Measurements from ENCODE around the gene SMYD3. TPM values are rescaled to one million over a fixed set of nuclear protein-coding genes. Genes with fewer than 3 reads are reported as not detected.

SMYD3 gene
- total RNA-seq, 1 donor from 2014 or later = 35.4 TPM

DNA sequence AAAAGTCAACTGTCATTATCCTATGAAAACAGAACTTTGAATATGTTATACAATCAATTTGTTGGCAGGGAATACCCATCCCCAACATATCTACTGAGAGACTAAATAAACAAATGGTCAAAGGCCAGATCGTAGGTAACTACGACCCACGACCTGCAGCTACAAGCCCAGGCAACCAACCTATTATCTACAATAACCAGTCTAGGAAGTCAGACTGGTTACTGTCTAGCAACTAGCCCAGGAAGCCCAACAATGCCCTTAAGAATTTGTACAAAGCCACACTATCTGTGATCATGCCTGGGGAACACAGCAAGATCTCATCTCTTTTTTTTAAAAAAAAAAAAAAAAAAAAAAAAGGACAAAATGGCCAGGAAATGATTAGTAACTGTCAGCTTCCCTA is 58.7 kb downstream of the SMYD3 start:
- no peak overlapping the region for H3K4me3 Mint-ChIP-seq (ENCODE audit: unreplicated experiment)
- no peaks in the 10 kb centered on the region for H3K27me3 Mint-ChIP-seq (ENCODE audit: unreplicated experiment)
- H3K9me3 Mint-ChIP-seq (ENCODE audit: unreplicated experiment) = no peaks in the 10 kb centered on the region
- H3K36me3 Mint-ChIP-seq (ENCODE audit: low read depth, unreplicated experiment) = peaks cover 4% of the 10 kb centered on the region
- no peak overlapping the region for H3K27ac Mint-ChIP-seq (ENCODE audit: unreplicated experiment)
- TF ChIP-seq, protein P1, sequence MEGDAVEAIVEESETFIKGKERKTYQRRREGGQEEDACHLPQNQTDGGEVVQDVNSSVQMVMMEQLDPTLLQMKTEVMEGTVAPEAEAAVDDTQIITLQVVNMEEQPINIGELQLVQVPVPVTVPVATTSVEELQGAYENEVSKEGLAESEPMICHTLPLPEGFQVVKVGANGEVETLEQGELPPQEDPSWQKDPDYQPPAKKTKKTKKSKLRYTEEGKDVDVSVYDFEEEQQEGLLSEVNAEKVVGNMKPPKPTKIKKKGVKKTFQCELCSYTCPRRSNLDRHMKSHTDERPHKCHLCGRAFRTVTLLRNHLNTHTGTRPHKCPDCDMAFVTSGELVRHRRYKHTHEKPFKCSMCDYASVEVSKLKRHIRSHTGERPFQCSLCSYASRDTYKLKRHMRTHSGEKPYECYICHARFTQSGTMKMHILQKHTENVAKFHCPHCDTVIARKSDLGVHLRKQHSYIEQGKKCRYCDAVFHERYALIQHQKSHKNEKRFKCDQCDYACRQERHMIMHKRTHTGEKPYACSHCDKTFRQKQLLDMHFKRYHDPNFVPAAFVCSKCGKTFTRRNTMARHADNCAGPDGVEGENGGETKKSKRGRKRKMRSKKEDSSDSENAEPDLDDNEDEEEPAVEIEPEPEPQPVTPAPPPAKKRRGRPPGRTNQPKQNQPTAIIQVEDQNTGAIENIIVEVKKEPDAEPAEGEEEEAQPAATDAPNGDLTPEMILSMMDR (IDR thresholded peaks at IDR 0.05; ENCODE audit: unreplicated experiment) = no peak
- DNase-seq (ENCODE audit: low spot score) = no peak
- H3K4me1 Mint-ChIP-seq (ENCODE audit: unreplicated experiment) = no peaks in the 10 kb centered on the region

DNA sequence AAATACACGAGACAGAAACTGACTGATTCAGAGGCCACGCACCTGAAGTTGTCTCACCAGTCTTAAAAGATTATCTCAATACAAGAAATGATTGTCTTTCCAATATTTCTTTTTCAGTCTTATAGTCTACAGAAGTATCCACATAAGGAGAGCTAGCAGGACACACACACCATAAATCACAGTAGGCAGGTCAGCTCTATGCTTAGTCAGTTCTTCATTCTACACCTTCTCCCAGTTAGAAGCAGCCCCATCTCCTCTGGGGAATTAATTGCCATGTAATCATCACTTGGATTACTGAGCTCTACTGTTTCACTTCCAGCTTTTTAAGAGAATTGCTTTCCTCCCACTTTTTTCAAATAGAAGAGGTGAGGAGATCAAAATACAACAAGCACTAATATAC is 59.6 kb downstream of the SMYD3 start:
- no peaks in the 10 kb centered on the region for H3K27me3 Mint-ChIP-seq (ENCODE audit: unreplicated experiment)
- no peak for DNase-seq (ENCODE audit: low spot score)
- peaks cover 4% of the 10 kb centered on the region for H3K36me3 Mint-ChIP-seq (ENCODE audit: low read depth, unreplicated experiment)
- no peak overlapping the region for H3K27ac Mint-ChIP-seq (ENCODE audit: unreplicated experiment)
- H3K4me3 Mint-ChIP-seq (ENCODE audit: unreplicated experiment) = no peak overlapping the region
- H3K9me3 Mint-ChIP-seq (ENCODE audit: unreplicated experiment) = no peaks in the 10 kb centered on the region
- no peaks in the 10 kb centered on the region for H3K4me1 Mint-ChIP-seq (ENCODE audit: unreplicated experiment)
- TF ChIP-seq, protein P1 (IDR thresholded peaks at IDR 0.05; ENCODE audit: unreplicated experiment) = no peak

DNA sequence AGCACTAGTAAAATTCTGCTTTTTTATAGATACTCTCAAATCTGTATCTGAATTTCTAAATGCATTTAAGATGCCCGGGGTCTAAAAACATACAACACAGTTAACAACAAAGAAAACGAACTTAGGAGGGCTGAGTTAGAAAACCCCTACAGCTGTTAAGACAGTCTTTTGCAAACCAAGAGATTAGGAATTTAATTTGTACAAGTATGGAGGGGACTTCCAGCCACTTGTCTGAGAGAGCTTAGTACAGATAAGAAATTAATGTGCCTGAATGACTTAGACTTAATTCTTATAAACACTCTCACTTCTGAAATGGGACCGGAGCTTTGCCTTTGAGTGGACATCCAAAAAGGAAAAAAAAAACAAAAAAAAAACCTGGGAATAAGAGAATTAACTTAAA is 61.6 kb downstream of the SMYD3 start:
- TF ChIP-seq, protein P1 (IDR thresholded peaks at IDR 0.05; ENCODE audit: unreplicated experiment) = no peak
- H3K4me1 Mint-ChIP-seq (ENCODE audit: unreplicated experiment) = no peaks in the 10 kb centered on the region
- H3K9me3 Mint-ChIP-seq (ENCODE audit: unreplicated experiment) = no peaks in the 10 kb centered on the region
- peaks cover 4% of the 10 kb centered on the region for H3K36me3 Mint-ChIP-seq (ENCODE audit: low read depth, unreplicated experiment)
- no peak overlapping the region for H3K27ac Mint-ChIP-seq (ENCODE audit: unreplicated experiment)
- no peak for DNase-seq (ENCODE audit: low spot score)
- no peak overlapping the region for H3K4me3 Mint-ChIP-seq (ENCODE audit: unreplicated experiment)
- H3K27me3 Mint-ChIP-seq (ENCODE audit: unreplicated experiment) = no peaks in the 10 kb centered on the region

DNA sequence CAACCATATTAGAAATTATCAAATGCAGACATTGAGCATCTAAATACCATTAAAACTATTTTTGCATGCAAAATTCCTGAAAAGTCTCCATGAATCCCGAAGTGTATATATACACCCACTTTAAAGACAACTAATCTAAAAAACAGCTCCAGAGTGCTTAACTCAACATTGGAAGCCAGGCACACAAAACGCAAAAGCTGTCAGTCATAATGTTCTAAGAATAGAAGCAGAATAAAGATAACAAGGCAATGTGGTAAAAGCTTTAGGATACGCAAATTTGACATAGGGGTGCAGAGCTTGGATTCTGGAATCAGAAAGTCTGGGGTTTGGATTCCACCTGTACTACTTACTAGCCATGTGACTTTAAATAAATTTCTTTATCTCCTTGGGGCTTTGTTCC is 62.5 kb downstream of the SMYD3 start:
- Mint-ChIP-seq H3K27ac (ENCODE audit: unreplicated experiment) (no peak overlapping the region), H3K4me1 (ENCODE audit: unreplicated experiment) (no peaks in the 10 kb centered on the region), H3K4me3 (ENCODE audit: unreplicated experiment) (no peak overlapping the region), H3K36me3 (ENCODE audit: low read depth, unreplicated experiment) (peaks cover 4% of the 10 kb centered on the region), H3K27me3 (ENCODE audit: unreplicated experiment) (no peaks in the 10 kb centered on the region), H3K9me3 (ENCODE audit: unreplicated experiment) (no peaks in the 10 kb centered on the region)
- no peak for DNase-seq (ENCODE audit: low spot score)
- TF ChIP-seq, protein P1 (IDR thresholded peaks at IDR 0.05; ENCODE audit: unreplicated experiment) = no peak

DNA sequence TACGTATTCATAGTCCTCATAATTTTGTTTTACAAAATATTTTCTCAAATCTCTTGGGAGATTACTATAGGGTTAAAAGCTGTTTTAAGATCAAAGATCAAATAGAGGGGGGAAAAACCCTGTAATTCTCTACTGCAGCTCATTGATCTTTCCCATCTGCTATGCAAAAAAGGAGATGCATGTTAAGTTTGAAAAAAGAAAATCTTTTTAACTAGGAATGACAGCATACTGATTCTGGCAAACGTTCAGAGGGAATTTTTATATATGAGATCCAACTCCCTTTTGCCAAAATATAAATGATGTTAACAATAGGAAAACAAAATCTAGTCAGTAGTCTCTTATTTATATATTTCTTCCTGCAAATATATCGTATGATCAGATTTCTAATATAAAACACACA is 69.1 kb downstream of the SMYD3 start:
- Mint-ChIP-seq H3K27me3 (ENCODE audit: unreplicated experiment) (no peaks in the 10 kb centered on the region), H3K4me3 (ENCODE audit: unreplicated experiment) (no peak overlapping the region), H3K4me1 (ENCODE audit: unreplicated experiment) (peaks cover 2% of the 10 kb centered on the region), H3K9me3 (ENCODE audit: unreplicated experiment) (no peaks in the 10 kb centered on the region), H3K36me3 (ENCODE audit: low read depth, unreplicated experiment) (no peaks in the 10 kb centered on the region), H3K27ac (ENCODE audit: unreplicated experiment) (no peak overlapping the region)
- DNase-seq (ENCODE audit: low spot score) = no peak
- TF ChIP-seq, protein P1 (IDR thresholded peaks at IDR 0.05; ENCODE audit: unreplicated experiment) = no peak

All from endothelial cell (in vitro differentiated cells).